ENCODE data around the gene MLX.

The MLX gene

GRCh38 chr17:42555961-42556617 lies 10.8 kb upstream of the MLX start:
- DNase-seq, result peak; percentile 62

DNA sequence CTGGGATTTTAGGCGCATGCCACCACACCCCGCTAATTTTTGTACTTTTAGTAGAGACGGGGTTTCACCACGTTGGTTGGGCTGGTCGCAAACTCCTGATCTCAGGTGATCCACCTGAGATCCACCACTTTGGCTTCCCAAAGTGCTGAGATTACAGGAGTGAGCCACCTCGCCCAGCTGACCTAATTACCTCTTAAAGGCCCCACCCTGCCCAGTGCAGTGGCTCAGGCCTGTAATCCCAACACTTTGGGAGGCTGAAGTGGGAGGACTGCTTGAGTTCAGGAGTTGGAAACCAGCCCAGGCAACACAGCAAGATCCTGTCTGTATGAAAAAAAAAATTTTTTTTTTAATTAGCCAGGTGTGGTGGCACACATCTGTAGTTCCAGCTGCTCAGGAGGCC lies 7.8 kb upstream of the MLX start:
- DNase-seq, result peak; percentile 47

GRCh38 chr17:42560246-42560645 lies 6.7 kb upstream of the MLX start:
- DNase-seq, result no peak

DNA sequence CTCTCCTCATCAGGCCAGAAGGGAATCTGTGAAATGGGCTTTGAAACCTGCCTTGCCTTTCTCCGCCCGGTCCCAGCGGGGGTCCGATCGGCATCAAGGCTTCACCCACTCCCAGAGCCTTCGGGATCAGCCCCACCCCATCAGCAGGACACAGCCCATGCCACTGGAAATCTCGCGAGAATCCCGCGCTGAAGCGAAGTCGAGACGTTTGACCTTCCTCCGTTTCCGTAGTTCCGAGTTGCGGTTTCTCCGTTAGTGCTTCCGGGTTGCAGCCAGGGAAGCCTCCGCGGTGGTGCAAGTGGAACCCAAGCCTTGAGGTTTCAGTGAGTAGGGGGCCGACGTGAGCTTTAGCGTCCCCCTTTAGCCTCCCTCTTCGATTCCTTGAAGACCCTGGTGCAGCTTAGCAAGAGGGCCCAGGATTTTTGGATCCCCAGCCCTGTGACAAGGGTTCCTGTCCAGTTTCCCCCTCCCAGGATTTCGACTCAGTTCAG lies 5.0 kb upstream of the MLX start, which contains the start of gene COASY:
COASY (plus strand) TSS at position 252 of the 491 bp plus-strand sequence. CDS start 475 bp downstream, outside the sequence.
- peak; percentile 99 for DNase-seq

DNA sequence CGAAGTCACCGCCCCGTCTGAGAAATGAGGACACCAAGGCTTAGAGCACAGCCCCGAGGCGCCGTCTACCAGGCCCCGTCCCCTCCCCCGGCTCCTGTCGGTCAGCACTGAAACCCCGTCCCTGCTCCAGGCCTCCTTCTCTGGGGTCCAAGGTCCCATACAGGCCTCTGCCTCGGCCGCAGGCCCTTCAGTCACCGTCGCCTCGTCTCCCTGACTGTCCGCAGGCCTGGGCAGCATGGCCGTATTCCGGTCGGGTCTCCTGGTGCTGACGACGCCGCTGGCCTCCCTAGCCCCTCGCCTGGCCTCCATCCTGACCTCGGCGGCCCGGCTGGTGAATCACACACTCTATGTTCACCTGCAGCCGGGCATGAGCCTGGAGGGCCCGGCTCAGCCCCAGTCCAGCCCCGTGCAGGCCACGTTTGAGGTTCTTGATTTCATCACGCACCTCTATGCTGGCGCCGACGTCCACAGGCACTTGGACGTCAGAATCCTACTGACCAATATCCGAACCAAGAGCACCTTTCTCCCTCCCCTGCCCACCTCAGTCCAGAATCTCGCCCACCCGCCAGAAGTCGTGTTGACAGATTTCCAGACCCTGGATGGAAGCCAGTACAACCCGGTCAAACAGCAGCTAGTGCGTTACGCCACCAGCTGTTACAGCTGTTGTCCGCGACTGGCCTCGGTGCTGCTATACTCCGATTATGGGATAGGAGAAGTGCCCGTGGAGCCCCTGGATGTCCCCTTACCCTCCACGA lies 4.3 kb upstream of the MLX start:
- DNase-seq, result no peak

- no peak for DNase-seq
Observed at GRCh38 chr17:42563143-42563509, 3.8 kb upstream of the MLX start.

DNA sequence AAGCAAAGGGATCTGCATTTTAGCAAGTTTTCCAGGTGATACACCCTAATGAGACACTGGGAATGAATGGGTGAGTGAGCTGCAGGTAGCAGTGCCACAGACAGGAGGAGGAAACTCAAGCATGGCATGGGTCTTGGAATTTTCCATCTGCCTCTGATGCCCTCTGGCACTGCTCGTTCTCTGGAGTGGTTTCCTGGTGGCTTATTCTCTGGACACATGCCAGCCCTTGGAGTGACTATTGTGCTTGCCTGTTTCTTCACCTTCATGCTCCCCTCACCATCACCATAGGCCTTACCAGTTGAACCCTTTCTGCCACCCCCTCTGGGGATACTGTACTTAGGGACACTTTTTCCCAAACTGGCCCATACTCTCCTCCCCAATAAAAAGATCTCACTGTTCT lies 3.4 kb upstream of the MLX start:
- no peak for DNase-seq

- no peak for DNase-seq
Observed at GRCh38 chr17:42563950-42564349, 3.0 kb upstream of the MLX start.

DNA sequence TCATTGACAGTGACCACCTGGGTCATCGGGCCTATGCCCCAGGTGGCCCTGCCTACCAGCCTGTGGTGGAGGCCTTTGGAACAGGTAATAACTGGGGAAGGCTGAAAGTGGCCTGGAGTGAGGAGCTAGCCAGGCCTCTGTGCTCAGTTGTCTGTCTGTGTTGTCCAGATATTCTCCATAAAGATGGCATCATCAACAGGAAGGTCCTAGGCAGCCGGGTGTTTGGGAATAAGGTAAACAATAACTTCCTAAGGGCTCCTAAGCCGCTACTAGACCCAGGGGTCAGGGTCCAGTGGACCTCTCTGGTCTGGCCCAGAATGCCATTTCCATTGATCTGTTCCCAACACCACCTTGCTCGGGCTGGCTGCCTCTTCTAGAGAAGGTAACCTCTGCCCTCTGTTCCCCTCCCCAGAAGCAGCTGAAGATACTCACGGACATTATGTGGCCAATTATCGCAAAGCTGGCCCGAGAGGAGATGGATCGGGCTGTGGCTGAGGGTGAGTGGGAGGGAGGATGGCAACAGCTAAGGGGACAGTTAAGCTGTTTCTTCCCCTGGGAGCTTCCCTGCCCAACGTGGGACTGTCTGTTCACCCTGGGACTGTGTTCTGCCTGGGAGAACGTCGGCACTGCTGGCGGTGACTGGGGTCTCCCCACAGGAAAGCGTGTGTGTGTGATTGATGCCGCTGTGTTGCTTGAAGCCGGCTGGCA lies 1.9 kb upstream of the MLX start:
- no peak for DNase-seq

GRCh38 chr17:42565523-42566214 lies 1.2 kb upstream of the MLX start:
- no peak for DNase-seq

DNA sequence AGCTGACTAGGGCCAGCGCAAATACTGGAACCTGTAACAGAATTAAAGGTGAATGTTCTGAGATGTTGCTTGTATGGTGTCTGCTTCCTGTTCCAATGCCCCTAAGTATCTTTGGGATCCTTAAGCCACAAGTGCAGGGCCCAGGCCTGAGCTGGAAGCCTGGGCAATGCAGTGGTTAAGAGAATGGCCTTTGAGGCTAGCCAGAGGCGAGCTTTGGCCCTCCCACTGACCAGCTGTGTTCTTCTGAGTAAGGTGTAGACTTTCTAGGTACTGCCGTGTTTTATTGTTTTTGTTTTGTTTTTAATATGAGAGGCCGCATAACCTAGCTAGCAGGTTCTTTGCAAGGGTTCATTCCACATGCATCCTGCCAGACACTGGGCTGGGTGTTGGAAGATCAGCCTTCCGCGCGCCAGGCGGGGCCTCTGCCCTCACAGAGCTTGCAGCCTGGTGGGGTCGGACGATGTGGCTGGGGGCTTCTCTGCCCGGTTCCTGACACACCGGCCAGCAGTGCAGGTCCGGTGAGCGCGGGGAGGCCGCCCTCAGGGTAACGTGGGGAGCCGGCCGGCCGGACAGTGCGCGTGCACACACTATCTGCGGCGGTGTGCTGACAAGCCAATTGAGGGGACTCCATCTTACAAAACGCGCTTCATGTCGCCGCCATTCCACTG lies 551 bp upstream of the MLX start:
- DNase-seq, result no peak

- DNase-seq, result no peak
Observed at GRCh38 chr17:42568341-42569111, 1.6 kb downstream of the MLX start.

- no peak for DNase-seq
Observed at GRCh38 chr17:42571435-42572225, 4.7 kb downstream of the MLX start.

GRCh38 chr17:42573095-42573494 lies 6.2 kb downstream of the MLX start:
- no peak for DNase-seq

- no peak for DNase-seq
Observed at GRCh38 chr17:42574463-42574862, 7.6 kb downstream of the MLX start.

GRCh38 chr17:42577140-42577531 lies 10.2 kb downstream of the MLX start:
- peak; percentile 67 for DNase-seq

DNA sequence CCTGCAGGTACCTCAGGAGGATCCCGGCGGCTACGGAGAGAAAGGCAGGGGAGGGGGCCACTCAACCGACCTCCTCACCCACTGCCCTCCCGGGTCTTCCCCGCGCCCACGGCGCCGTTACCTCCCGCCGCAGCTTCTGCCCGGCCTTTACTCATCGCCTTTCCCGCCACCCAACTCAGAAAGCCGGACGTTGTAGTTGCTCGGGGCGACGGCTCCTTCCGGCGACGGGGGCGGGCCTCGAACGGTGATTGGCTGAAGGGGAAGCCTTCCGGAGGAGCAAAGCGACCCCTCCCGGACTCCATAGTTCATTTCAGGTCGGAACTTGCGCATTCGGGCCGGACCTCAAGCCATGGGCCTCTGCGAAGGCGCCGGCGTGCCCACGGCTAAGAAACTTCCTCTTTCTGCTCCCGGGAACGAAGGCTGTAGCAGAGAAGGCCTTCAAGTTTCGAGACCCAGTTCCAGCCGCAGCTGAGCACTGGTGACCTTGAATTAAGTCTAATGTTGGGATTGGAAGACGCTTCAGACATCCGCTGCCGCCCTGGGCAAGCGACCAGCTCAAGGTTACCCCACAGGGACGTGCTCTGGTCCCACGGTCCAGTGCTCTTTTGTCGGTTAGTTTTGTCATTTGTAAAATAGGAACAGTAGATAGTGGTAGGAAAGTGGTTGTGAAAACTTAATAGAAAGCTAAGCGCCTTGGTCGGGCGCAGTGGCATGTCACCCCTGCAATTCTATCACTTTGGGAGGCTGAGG lies 10.8 kb downstream of the MLX start, which contains the start of gene PSMC3IP:
PSMC3IP (minus strand) TSS at position 198 of the 750 bp plus-strand sequence; CDS start at position 155, 43 bp downstream.
- DNase-seq, result peak; percentile 98

GRCh38 chr17:42578282-42578869 lies 11.5 kb downstream of the MLX start:
- DNase-seq, result peak; percentile 92

DNA sequence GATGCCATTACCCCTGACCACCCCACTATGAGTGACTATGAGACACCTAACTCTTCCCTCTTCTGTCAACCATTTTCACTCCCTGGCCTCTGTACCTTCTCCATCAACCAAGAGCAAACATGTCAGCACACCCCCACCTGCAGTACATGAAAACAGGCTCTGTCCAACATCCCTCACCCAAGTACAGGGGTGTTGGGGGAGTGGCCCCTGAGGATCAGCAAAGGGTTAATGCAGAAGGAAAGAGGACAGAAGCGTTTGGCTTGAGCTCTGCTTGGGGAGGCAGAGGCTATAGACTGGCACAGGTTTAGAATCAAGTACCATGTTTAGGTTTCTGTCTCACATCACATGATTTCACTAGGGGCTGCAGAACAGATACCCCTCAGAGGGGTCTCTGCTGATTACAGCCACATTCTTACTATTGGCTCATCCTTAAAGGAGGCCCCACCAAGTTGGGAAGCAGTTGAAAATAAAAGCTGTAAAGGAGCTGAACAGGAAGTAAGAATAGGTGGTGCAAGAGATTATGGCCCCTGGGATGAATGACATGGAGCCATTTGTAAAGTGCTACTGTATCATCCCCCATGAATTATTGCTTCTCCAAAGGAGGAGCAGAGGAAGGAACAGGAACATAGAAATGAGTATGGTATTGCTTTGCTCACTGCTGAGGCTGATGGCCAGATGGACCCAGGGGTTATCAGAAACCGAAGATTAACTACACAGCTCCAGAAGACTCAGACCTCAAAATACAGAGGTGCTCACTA lies 13.1 kb downstream of the MLX start:
- peak; percentile 47 for DNase-seq
